Tongue (tissue), 2 donors: Measurements from ENCODE around the gene FRY. TPM values are rescaled to one million over a fixed set of nuclear protein-coding genes. Genes with fewer than 3 reads are reported as not detected.
A peak's percentile ranks its signal among the peaks of the same experiment; 100 is the strongest.

Source experiments
- DNase-seq: peaks from one replicate; pipeline ENCODE4 v3.0.0-alpha.2; 2015
- total RNA-seq: library from RNA; depleted of rRNA; stranded (reverse); fragments of >200 nt; gene quantifications from one replicate; pipeline ENCODE4 v1.2.3, GENCODE V29; 2014

The FRY gene
- total RNA-seq, 1 donor from 2014 or later, result 152 TPM

- peak; percentile 65 for DNase-seq
These were observed 54.8 kb downstream of the FRY start for GRCh38 chr13:32086366-32086765.

DNA sequence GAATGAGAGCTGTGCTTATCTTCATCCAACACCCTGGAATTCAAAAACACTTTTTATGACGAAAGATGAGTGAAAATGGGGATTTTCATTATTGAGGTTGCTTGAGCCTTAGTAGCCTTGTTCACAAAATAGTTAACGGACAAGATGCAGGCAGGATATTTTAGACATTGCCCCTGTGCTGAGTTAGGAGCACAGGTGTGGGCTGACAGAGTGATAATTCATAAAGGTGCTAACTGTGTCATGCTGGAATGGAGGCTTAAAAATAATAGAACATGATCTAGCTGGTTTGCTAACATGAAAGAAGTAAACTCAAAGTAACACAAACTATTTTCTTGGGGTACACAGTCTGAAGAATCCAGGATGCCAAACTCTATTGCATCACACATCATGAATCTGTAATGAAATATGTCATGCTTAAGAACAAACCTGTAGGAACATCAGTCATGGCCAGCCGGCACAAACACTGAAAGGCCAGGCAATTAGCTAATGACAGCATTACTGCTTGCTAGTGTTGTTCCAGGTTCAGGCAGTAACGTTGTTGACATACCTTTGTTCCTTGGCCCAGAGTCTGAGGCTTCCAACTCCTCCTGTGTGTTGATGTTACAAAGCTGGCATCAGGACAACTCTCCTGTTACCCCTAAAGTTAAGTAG lies 55.3 kb downstream of the FRY start:
- DNase-seq, result no peak

GRCh38 chr13:32087955-32088747 lies 56.6 kb downstream of the FRY start:
- DNase-seq, result no peak

GRCh38 chr13:32092496-32092895 lies 60.9 kb downstream of the FRY start:
- DNase-seq, result no peak

DNA sequence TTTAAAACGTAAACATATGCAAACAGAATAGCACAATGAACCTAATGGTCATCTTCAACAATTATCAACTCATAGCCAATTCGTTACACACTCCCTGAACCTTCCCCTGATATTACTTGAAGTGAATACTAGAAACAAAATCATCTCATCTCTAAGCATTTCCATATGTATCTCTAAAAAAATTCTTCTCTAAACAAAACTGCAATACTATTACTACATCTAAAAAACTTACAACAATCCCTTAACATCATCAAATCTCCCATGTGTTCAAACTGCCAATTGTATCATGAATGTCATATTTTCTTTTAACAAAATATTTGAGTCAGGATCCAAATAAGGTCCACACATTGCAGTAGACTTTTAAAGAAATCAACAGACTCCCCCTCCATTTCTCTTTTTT lies 61.4 kb downstream of the FRY start:
- no peak for DNase-seq

DNA sequence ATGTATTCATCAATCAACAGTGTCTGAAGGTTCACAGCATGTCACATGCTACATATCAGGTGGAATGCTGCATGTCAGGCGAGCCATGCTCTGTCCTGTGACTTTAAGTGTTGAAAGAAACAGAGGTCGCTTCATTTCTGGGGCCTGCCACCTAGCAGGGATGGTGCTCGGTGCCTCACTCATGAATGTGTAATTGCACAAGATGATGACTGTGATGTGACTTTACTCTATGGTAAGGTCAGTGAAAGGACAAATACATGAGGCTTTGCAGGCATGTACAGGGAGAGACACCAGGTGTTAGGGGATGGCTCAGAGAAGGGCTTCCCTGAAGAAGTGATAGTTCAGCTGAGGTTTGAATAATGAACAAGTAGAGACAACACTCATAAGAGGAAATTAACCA lies 66.7 kb downstream of the FRY start:
- no peak for DNase-seq

DNA sequence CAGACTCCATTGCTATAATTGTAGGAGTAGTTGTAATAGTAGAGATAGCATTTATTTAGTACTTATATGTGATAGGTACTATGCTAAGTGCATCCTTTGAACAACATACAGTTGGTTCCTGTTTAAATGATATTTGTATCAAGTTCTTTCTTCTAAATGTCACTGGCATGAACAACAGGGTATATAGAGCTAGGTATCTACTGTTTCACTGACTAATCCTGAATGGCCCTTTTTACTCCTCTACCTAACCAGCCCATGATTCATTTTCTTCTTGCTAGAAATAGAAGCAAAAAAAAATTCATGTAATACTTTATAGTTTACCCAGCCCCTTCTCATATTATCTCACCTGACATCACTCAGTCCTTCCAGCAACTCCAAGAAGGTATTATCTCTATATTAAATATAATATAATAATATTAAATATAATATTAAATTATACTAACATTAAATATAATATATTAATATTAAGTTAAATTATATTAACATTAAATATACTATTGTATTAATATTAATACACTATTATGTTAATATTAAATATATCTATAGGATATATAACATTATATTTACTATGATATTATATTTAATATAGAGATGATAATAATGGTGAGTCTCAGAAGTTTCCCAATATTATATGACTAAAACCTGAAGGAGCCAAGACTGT lies 74.2 kb downstream of the FRY start:
- DNase-seq, result no peak

GRCh38 chr13:32107474-32107873 lies 75.9 kb downstream of the FRY start:
- no peak for DNase-seq

GRCh38 chr13:32107973-32108372 lies 76.4 kb downstream of the FRY start:
- DNase-seq, result no peak

GRCh38 chr13:32113532-32113931 lies 82.0 kb downstream of the FRY start:
- peak; percentile 39 for DNase-seq

DNA sequence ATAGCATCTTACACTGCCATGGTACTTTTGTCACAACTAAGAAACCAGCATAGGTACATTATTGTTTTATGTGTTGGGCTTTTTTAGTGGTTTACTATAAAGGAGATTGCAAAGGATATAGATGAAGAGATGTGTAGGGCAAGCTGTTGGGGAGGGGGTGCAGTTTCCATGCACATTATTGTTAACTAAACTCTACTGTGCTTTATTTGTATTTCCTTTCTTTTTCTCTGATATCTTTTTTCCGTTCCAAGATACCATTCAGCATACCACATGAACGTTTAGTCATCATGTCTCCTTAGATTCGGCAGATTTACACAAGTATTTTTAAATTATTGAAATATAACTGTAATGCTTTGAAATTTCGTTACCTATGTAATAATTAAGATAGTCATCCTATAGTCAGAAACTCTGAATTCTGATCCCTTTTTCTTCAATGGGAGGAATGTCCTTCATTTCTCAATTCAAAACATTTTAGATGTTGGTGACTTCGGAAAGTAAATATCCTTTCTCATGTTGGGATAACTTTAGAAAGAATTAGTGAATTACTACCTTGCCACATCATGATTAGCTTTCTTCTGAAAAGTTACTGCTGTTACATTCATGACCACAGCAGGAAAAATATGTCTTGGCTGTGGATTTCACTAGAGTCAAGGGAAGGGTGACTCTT lies 82.8 kb downstream of the FRY start:
- DNase-seq, result no peak

GRCh38 chr13:32115066-32115465 lies 83.5 kb downstream of the FRY start:
- no peak for DNase-seq

- DNase-seq, result no peak
These were observed 84.6 kb downstream of the FRY start for GRCh38 chr13:32116210-32116609.

DNA sequence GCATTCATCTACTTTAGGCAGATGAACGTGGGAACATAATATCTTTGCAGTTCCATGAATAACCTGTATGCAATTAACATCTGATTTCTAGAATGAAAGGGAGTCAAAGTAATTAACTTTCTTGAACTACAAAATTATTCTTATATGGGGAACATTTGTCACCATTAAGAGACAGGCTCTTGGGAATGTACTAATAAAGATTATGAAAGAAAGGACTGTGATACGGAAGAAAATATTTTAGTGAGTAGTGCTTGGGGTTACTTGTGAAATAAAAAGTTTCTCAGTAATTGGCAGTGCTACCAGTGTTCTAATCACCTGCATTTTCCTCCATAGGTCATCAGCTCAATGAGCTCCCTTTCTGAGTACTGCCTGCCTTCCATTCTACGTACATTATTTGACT lies 85.4 kb downstream of the FRY start:
- DNase-seq, result no peak

GRCh38 chr13:32117701-32118100 lies 86.1 kb downstream of the FRY start:
- DNase-seq, result no peak

- DNase-seq, result no peak
These were observed 89.7 kb downstream of the FRY start for GRCh38 chr13:32121316-32121715.

DNA sequence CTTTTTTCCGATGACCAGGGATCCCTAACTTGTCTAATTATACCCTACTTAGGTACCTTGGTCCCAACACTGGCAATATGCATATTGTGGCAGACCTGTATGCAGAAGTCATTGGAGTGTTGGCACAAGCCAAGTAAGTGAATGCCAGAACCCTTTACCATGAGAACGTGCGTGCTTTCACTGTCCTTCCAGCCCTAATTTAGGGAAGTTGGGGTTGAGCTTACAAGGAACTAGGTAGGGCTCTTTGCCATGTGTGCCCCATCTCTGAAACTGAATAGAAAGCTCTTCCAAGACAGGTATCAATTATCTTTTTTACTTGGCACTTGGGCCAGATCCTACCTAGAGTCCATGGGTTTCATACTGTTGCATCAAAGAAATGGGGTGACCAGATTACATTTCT lies 93.2 kb downstream of the FRY start:
- DNase-seq, result no peak

DNA sequence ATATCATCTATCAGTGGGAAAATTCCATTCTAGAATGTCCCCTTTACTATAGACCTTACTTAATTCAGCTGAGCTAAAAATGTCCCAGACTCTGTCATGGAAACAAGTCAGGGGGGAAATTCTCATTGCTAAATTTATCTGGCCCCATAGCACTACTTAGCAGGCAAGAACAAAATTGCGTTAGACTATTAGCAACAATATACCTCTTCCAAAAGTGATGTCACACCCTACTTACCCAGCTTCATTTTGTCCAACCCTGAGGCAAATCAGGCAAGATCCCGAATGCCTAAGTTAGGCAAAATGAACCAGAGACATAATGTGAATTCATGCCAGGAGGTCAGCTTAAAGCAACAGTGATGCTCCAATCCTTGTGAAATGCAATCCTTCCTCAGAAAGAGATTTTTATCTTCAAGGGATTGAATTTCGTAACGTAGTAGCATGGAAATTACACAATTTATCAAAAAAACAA lies 93.7 kb downstream of the FRY start:
- no peak for DNase-seq

DNA sequence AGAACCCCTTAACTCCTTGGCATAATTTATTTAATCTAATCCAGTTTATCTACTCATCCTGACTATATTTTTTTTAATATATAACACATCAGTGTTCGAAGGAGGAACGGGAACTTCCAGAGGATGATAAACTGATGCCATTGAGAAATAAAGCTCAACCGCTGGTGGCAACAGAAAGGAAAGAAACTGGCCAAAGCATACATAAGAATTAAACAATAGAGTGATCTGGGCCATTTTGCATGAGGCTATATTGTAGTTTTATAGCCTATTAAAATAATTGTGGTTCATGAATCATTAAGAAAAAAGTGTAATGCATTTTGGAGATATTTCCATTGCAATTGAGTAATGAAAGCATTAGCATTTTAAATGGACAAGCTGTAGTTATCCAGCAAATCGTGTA lies 94.2 kb downstream of the FRY start:
- DNase-seq, result no peak

DNA sequence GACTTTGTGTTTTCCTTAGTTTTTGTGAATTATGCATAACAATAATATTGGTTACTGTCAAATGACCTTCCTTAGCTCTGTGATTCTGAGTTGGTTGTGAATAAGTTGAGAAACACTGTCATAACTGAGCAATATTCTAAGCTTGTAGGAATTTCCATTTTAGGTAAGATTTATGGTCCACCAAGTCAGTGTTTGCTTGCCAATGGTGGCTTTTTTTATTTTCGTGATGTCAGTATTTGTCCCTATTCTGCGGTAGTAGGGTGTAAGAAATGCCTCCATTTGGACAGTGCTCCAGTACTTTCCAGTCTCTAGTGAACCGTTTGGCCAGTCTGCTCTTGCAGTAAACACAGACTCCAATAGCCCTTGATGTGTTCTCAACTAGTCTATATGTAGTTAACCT lies 94.7 kb downstream of the FRY start:
- DNase-seq, result no peak

DNA sequence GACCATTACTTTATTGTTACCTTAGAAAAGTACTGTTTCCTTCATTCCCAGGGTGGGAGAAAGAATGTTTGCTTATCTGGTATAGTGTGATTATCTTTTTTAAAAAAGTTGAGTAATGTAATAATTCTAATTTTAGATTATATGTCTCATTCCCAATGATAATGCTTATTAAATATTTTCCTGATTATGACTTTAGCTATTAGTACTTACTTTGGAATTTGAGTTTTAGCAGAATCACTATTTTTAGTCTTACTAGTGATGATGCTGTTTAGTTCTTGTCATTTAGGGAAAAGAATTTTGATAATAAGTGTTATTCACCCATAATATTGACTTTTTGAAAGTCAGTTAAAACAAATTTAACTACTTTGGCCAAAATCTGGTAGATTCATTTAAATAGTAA lies 95.2 kb downstream of the FRY start:
- no peak for DNase-seq

DNA sequence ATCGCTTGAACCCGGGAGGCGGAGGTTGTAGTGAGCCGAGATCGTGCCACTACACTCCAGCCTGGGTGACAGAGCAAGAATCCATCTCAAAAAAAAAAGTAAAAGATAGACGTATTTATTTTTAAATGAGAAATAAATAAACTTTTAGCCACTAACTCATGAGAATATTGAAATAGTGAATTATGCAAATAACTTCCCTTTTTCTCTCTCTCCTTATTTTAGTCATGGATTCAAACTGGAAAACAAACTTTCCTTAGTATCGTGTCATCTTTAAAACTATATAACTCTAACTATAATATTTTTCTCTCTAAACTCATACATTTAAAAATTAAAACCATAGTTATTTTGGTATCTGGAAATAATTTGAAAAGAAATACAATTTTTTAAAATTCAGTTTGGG lies 96.1 kb downstream of the FRY start:
- no peak for DNase-seq
